Stimulated activated CD4-positive, alpha-beta T cell treated with anti-CD3 and anti-CD28 coated beads, Interleukin-12 subunit alpha, Interleukin-12 subunit beta, amount 100 ng/mL, for 4 hours (primary cell): ENCODE data around the gene KNL1.
"Not testable (repeated sequence)": the region's sequence is repeated elsewhere in the genome, so short reads cannot be mapped to it uniquely, and the experiment has no call there.

Experiments used
- DNase-seq: peaks from one replicate; pipeline ENCODE4 v3.0.0-alpha.2; 2020

Gene KNL1

DNA sequence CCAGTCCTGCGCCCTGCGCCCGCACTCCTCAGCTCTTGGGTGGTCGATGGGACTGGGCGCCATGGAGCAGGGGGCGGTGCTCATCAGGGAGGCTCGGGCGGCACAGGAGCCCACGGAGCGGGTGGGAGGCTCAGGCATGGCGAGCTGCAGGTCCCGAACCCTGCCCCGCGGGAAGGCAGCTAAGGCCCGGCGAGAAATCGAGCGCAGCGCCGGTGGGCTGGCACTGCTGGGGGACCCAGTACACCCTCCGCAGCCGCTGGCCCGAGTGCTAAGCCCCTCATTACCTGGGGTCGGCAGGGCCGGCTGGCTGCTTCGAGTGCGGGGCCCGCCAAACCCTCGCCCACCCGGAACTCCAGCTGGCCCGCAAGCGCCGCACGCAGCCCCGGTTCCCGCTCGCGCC lies 82.9 kb downstream of the KNL1 start:
- not testable (repeated sequence) for DNase-seq

DNA sequence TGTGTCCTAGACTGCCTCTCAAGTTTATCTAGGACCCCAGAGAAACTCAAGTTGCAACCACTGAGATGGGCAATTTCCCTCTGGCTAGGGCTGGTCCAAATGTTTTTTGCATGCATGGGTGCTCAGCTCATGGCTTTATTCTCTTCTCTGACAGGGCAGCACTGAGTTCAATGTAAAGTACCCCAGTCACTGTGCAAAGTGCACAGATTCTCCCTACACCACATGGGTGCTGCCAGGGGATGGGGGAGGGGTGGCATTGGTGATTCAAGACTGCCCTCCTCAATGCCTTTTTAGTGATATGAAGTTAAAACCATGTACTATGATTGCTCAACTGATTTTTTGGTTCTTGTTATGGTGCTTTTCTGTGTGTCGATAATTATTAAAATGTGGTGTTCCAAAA lies 86.1 kb downstream of the KNL1 start:
- no peak for DNase-seq

DNA sequence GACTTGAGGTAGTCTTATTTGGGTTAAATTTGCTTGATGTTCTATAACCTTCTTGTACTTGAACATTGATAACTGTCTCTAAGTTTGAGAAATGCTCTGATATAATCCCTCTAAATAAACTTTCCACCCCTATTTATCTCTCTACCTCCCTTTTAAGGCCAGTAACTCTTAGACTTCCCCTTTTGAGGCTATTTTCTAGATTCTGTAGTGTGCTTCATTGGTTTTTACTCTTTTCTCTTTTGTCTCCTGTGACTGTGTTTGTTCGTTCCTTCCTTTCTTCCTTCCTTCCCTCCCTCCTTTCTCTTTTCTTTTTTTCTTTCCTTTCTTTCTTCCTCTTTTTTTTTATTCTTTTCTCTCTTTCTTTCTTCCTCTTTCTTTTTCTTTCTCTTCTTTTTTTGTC lies 86.9 kb downstream of the KNL1 start:
- not testable (repeated sequence) for DNase-seq

DNA sequence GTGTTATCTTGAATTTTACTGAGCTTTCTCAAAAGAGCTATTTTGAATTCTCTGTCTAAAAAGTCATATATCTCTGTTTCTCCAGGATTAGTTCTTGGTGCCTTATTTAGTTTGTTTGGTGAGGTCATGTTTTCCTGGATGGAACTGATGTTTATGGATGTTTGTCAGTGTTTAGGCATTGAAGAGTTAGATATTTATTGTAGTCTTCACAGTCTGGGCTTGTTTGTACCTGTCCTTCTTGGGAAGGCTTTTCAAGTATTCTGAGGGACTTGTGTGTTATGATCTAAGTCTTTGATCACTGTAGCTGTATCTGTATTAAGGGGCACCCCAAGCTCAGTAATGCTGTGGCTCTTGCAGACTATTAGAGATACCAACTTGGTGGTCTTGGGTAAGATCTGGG lies 90.3 kb downstream of the KNL1 start:
- no peak for DNase-seq

DNA sequence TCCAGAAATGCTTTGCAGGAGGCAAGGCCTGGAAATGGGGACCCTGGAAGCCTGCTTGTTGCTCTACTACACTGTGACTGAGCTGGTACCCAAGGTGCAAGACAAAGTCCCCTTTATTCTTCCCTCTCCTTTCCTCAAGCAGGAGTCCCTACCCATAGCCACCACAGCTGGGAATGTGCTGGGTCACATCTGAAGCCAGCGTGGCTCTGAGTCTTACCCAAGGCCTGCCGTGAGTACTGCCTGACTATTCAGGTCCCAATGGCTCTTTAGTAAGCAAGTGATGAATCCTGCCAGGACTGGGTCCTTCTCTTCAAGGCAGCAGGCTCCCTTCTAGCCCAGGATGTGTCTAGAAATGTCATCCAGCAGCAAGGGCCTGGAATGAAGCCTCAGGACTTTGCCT lies 91.3 kb downstream of the KNL1 start:
- DNase-seq, result no peak

DNA sequence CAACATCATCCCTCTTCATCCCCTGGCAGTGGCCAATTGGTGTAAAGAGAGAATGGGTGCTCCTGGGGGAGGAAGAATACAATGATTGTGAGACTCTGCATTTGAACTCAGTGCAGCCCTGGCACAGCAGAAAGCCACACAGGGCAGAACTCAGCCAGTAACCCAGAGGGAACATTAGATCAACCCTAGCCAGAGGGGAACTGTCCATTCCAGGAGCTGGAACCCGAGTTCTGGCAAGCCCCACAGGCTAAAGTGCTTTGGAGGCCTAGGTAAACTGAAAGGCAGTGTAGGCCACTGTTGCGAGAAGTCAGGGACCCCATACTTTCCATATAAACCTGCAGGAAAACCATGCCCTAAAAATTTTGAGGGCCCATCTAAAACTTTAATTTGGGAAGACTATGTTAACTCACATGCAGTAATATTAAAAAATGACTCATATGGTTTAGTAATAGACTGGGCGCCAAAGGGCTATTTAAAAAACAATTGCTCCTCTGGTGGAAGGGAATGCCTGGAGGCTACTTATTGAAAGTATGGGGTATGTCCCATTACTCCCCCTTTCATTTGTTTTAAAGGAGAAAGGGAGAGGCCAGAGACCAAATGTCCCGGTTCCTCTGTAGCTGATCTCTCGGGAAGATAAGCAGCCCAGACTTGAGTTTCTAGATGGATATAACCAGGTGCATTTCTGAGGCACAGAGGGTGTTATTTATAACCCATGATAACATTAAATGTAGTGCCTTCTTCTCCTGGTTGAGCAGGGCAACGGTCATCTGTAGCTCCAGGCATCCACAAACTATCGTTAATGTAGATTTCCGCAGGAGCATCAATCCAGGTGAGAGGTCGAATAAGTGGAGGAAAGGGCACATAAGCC lies 95.1 kb downstream of the KNL1 start:
- DNase-seq, result no peak

DNA sequence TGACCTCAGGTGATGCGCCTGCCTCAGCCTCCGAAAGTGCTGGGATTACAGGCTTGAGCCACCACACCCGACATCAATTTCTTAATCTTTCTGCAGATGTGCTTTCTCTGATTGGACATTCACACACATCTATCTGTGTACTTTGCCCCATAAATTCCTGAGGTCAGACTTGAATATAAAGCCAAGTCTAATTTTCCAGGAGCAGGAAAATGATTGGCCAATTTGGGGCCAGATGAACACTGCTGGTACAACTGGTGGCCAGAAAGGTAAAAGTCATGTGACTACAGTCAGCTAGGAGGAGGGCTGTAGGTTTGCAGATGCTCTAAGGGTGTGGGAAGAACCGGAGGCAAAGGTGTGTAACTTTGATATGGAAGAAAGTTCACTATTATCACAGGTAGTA lies 97.7 kb downstream of the KNL1 start:
- DNase-seq, result no peak

DNA sequence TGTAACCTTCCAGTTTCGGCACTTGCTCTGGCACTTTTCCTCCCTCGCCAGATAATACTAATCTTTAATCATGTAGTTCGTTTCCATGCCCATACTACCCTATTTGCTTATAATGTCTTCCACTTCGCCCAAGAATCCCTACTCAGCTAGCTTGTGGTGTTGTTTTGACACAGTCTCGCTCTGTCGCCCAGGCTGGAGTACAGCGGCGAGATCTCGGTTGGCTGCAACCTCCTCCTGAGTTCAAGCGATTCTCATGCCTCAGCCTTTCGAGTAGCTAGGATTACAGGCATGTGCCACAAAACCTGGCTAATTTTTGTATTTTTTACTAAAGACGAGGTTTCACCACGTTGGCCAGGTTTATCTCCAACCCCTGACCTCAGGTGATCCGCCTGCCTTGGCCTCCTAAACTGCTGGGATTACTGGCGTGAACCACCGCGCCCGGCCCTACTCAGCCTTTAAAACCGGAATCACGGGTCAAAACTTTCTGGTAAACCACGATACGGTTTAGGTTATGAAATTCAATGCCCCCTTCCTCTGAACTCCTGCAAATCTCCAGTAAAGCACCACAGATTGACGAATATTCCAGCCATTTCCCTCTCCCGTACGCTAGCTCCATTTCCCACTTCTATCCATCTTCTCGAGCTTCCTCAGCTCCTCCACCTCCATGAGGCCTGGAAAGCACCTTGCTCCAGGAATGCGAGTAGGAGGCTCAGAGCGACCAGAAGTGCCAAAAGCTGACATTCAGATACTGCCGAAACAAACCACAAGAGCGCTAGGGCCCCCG lies 100.0 kb downstream of the KNL1 start:
- DNase-seq, result no peak

DNA sequence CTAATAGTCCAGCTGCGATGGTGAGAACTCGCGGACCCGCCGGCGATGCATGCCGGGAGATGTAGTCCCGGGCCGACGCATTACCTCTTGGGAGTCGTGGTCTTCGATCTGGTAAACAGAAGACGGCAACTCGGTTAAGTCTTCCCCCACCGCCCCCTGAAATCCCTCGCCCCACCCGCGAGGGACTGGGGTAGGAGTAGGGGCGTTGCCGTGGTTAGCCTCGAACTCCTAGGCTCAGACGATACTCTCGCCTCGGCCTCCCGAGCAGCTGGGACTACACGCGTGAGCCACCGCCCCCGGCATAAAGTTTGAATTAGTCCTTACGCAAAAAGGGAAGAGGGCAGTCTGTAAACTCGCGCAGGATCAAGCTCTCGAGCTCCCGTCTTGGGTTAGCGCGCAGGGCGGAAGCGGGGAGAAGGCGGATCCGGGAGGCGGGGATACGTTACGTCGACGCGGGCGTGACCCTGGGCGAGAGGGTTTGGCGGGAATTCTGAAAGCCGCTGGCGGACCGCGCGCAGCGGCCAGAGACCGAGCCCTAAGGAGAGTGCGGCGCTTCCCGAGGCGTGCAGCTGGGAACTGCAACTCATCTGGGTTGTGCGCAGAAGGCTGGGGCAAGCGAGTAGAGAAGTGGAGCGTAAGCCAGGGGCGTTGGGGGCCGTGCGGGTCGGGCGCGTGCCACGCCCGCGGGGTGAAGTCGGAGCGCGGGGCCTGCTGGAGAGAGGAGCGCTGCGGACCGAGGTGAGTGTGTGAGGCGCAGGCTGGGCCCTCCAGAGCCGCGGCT lies 100.8 kb downstream of the KNL1 start, which contains the start of gene RAD51:
Gene RAD51 (plus strand): TSS at position 487 of the 781 bp plus-strand sequence. CDS start 3,585 bp downstream, outside the sequence.
- peak; percentile 91 for DNase-seq

DNA sequence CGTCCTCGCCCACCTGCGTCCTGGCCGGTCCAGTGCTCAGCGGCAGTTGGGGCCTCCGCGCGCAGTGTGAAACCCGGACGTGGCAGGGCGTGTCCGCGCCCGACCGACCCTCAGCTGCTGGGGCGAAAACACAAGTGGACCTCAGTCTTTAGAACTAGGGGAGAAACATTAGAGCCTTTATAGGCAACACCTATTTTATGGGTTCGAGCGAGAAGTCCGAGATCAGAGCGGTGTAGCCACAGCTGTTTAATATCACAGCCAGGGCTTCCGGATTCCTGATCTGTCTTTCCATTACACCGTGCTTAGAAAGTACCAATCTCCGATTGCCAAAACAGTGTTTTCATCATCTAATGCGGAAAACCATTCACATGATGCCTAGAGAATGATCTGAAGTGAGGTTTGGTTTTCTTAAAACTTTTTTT lies 101.4 kb downstream of the KNL1 start:
- no peak for DNase-seq

DNA sequence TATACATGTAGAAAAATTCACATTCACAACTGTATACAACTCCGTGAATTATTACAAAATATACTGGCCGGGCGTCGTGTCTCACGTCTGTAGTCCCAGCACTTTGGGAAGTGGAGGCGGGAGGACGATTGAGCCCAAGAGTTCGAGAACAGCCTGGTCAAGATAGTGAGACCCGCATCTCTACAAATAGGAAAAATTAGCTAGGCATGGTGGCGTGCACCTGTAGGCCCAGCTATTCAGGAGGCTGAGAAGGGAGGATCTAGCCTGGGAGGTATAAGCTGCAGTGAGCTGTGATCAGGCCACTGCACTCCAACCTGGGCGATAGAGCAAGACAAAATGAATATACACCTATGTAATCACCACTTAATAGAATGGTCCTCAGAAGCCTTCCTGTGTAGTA lies 102.2 kb downstream of the KNL1 start:
- no peak for DNase-seq

DNA sequence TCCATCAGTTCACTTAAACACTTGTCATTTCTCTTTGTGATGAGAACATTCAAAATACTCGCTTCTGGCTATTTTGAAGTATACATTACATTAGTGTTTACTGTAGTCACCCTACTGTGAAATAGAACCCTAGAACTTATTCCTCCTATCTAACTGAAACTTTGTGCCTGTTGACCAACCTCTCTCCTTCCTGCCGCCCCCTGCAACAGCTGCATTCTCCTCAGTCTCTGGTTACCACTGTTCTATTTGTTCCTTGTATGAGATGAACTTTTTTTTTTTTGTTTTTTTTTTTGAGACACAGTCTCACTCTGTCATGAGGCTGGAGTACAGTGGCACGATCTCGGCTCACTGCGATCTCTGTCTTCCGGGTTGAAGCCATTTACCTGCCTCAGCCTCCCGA lies 103.9 kb downstream of the KNL1 start:
- DNase-seq, result no peak

DNA sequence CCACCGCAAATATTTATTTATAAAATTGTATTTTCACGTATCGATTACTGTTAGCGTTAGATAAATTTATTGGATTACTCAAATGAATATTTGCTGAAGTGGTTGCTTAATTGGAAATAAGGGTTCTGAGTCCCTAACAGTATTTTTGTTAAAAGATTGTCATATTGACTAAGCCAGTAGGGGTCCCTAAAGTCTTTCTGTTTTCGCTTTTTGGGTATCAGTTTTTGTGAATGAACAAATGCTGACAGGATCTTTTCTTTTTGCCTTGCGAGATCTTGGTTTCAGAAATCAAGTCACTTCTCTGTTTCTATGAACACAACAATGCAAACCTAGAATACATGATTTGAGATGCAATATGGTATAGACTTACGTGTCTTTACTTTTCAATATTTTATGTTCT lies 108.0 kb downstream of the KNL1 start:
- no peak for DNase-seq

DNA sequence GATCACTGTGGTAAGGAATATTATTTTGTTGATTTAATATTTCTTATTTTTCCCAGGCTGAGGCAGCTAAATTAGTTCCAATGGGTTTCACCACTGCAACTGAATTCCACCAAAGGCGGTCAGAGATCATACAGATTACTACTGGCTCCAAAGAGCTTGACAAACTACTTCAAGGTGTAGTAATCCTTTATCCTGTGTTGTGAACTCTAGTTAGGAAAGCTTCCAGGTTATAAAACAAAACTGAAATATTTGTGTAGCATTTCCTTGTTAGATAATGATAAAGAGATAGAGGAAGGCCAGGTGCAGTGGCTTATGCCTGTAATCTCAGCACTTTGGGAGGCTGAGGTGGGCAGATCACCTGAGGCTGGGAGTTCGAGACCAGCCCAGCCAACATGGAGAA lies 112.1 kb downstream of the KNL1 start:
- no peak for DNase-seq
